GM04503 (cell line): Measurements from ENCODE around the gene MGAM2.
"Not testable (repeated sequence)": the region's sequence is repeated elsewhere in the genome, so short reads cannot be mapped to it uniquely, and the experiment has no call there.

Experiments used
- DNase-seq: peaks from one replicate; pipeline ENCODE4 v3.0.0-alpha.2; 2012; ENCODE audit warnings: low read depth

Gene MGAM2

DNA sequence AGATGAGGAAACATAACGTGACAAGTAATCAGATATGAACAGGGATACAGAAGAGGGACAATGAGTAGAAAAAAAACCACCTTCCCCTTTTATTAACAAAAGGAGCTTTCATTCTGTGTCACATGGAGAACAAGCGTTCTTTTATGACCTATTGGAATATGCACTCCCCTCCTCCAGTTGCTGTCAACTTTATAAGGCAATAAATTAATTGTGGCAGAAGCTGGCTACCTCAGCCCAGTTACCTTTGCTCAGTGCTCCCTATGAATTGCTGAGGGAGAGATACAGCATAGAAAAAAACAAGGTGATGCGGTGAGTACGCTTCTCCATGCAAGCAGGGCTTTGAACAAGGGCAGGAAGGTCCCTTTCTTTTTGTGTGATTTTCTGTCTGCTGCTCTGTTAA, at the start of gene MGAM2:
Gene MGAM2, plus strand, starts transcription at position 220 of the 400 bp plus-strand sequence. CDS start 5,156 bp downstream, outside the sequence.
- no peak for DNase-seq

DNA sequence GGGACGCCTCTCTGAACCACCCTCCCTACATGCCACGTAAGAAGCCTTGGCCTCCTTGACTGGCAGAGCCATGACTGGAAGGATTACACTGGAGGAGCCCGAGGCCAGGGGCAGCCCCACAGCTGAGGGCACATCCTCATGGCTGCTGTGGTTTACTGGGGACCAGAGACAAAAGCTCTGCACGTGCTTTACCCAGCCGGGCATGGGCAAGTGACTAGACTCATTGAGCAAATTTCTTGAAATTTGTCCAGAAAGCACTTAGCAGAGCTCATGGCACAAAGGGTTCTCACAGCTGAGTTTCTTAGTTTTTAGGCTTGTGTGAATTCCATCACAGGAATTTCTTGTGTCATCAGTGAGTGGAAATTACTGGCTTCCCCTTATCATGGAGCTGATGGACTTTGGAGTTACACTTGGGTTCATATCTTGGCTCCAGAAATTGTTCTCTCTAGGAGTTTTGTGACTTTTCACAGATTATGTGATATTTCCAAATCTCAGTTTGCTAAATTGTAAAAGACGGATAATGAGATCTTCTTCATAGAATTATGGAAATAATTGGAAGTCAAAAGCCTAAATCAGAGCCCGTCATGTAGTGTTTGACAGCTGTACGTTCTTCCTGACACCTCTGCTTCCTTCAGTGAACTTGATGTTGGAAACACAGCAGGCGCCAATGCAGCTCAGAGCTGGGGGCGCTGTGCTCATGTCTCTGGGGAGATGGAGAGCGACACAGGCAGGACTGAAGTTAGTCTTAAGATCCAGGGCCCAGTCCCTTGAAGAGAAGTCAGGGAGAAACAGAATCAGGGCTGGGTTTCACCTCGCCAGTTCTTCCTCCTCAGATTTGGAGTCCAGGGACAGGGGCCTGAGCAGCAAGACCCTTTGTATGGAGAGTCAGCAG, 47.7 kb upstream of the MGAM2 start:
- no peak for DNase-seq

GRCh38 chr7:142066536-142066935, 45.0 kb upstream of the MGAM2 start:
- DNase-seq, result no peak

DNA sequence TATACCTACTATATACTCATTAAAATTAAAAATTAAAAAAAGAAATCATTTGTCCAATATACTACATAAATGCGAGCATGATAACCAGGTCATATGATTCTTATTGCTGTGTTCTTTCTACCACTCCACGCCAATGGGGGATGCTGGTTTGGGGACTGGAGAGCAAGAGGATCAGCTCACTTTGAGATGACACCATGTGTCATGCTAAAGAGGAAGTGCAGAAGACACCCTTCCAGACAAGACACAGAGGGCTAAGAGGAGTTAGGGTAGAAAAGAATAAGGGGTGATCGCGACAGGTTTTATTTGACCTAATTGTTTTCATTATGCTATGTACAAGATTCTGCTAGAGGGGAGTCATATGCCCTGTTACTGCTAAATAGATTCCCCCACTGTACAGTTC, 33.8 kb upstream of the MGAM2 start:
- no peak for DNase-seq

- no peak for DNase-seq
Measured at GRCh38 chr7:142083605-142084004, 27.9 kb upstream of the MGAM2 start.

DNA sequence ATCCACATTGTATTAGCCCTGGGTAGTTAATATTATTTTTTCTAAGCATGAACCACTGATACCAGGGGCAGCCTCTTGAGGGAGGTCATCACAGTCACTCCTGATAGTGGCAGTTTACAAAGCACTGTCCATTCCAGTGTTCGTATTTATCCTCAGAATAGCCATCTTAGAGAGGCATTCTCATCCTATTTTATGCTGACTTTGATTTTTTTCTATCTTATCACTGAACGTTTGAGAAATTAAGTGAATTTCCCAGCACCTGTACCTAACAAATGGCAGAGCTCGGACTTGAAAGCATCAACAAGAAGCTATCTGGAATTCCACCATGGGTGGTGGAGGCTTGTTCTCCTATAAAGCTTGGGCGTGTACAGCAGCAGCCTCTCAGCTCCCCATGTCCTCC, 26.1 kb upstream of the MGAM2 start:
- no peak for DNase-seq

- DNase-seq, result no peak
Measured at GRCh38 chr7:142088022-142088714, 23.4 kb upstream of the MGAM2 start.

GRCh38 chr7:142089035-142089434, 22.5 kb upstream of the MGAM2 start:
- DNase-seq, result no peak

DNA sequence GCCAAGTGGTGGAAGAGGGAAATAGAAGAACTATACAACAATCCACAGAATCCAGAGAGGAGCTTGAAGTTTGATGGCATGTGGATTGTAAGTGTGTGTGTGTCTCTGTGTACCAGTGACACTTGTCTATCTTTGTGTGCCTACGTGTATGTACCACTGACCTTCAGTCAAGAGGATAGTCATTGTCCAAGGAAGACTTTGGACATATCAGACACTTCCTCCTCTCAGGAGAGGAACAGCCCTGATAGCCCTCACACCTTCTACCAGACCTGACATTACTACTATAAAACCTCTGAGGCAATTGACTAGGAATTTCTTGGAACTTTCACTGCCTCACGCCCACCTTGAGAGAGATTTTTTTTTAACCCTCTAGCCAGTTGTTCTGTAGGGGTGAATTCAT, 19.6 kb upstream of the MGAM2 start:
- no peak for DNase-seq

DNA sequence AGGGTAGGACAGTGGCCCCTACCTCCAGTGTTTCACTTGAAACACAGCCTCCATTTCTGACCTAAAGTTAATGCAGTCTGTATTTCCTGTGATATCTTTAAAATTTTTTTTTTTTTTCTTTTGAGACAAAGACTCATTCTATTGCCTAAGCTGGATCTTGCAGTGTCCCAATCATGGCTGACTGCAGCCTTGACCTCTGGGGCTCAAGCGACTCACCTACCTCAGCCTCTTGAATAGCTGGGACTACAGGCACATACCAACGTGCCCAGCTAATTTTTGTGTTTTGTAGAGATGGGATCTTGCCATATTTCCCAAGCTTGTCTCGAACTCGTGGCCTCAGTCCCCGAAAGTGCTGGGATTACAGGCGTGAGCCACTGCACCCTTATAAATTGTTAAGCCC, 16.7 kb upstream of the MGAM2 start:
- DNase-seq, result no peak

DNA sequence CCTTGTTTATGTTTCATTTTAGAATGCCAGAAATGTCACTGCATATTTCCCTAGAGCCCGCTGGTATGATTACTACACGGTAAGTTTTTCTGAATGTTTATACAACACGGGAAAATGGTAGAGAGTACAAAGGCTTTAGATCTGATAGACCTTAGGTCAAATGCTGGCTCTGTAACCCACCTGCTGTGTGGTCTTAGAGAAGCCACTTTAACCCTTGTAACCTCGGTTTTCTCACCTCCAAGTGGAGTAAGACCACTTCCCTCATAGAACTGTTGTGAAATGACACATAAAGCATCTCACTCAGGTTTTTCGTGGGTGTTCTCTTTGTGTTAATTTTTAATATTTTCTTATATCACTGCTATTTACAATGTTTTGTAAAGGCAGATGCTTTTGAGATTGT, 13.9 kb upstream of the MGAM2 start:
- DNase-seq, result no peak

GRCh38 chr7:142098004-142098403, 13.5 kb upstream of the MGAM2 start:
- no peak for DNase-seq

GRCh38 chr7:142099347-142099746, 12.2 kb upstream of the MGAM2 start:
- not testable (repeated sequence) for DNase-seq

DNA sequence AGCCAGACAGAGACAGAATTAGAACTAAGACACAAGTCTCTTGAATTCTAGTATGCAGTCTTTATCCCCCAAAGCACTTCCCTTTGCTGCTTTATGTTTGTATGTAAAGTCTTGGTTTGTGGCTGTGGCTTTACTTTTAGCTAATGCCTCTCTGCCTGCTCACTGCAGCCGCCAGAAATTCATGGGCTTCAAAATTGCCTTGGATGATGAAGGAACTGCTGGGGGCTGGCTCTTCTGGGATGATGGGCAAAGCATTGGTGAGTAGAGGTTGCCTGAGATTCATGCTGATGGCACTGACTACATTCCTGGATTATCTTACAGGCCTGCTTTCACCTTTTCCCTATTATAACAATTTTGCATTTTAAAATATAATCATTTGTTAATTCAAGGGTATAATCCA, 10.9 kb upstream of the MGAM2 start:
- no peak for DNase-seq

DNA sequence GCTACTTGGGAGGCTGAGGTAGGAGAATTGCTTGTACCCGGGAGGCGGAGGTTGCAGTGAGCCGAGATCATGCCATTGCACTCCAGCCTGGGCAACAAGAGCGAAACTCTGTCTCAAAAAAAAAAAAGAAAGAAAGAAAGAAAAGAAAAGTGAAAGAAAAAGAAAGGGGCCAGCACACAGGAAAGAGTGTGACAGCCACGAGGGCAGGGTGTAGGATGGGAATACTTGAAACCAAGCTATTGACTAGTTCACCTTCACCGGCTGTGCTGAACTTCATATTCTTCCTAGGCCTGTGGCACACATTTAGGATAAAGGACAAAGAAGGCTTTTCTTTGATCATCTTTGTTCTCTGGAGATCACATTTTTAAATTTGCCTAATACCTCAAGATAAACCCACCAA, 9.7 kb upstream of the MGAM2 start:
- DNase-seq, result not testable (repeated sequence)

DNA sequence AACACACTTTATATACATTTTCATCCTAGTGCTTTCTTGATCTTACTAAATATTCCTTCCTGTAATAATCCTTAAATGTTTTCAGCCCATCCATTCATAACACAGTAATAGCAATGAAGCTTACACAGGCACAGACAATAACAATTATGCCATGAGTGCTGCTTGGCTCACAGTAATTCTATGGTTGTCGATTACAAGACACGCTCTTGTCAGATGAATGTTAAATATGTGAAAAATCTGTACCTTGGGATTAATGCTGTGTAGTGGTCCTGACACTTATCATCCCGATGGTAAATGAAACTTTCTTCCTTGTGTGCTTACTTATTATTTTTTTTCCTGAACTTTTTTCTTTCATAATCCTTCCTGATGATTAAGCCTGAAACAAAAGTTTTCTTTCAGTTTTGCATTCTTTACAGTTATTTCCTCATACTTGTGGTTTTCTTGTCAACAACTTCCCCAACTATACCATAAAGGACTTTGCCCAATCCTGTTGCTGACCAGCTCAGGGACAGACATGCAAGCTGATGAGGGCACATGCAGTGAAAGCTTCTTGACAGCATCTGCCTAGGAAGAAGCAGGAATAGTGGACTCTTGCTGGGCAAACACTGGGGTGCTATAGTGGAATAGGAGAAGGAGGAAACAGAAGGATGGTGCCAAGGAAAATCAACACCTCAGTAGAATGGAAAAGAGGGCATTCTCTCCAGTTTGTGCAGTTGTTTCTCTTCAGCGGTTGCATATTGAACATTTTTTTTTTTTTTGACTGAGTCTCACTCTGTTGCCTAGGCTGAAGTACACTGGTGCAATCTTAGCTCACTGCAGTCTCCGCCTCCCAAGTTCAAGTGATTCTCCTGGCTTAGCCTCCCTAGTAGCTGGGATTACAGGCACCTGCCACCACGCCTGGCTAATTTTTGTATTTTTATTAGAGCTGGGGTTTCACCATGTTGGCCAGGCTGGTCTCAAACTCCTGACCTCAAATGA, 6.7 kb upstream of the MGAM2 start:
- DNase-seq, result no peak

GRCh38 chr7:142108728-142109505, 2.6 kb upstream of the MGAM2 start:
- no peak for DNase-seq

- no peak for DNase-seq
Measured at GRCh38 chr7:142110098-142110497, 1.4 kb upstream of the MGAM2 start.

DNA sequence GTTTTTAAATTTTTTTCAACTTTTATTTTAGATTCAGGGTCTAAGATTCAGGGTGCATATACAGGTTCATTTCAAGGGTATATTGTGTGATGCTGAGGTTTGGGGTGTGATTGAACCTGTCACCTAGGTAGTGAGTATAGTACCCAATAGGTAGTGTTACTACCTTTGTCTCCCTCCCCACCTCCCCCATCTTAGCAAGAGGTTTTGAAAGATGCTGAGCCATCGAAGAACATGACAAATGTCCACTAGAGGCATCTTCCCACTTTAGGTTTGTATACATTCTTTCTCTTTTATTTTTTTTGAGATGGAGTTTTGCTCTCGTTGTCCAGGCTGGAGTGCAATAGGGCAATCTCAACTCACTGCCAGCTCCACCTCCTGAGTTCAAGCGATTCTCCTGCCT, 880 bp upstream of the MGAM2 start:
- DNase-seq, result no peak

GRCh38 chr7:142112086-142112485, 568 bp downstream of the MGAM2 start:
- no peak for DNase-seq

- DNase-seq, result no peak
Measured at GRCh38 chr7:142114207-142114606, 2.7 kb downstream of the MGAM2 start.
